Cardiac muscle cell (in vitro differentiated cells and primary cell): ENCODE measurements around the gene MPV17. TPM values are rescaled to one million over a fixed set of nuclear protein-coding genes. Genes with fewer than 3 reads are reported as not detected.

ENCODE experiments used
- DNase-seq, 2 donors: peaks; one replicate each; pipeline versions ENCODE4 v3.0.0 to v3.0.0-alpha.2; 2010 to 2017; ENCODE audit warnings: low read depth in 1 of 2, low spot score in 1 of 2
- H3K27ac ChIP-seq: fragments of 200-600 bp; sonication (generic); 2 replicates; pipeline ENCODE4 v1.5.1; 2016
- H3K27me3 ChIP-seq: fragments of 200-600 bp; sonication (generic); 2 replicates; pipeline ENCODE4 v1.6.0; 2016; ENCODE audit warnings: control low read depth
- H3K36me3 ChIP-seq: fragments of 200-600 bp; sonication (generic); 2 replicates; pipeline ENCODE4 v1.5.1; 2016; ENCODE audit warnings: control low read depth
- H3K4me1 ChIP-seq: fragments of 200-600 bp; sonication (generic); 2 replicates; pipeline ENCODE4 v1.8.1; 2017; ENCODE audit warnings: low read depth, mild to moderate bottlenecking, mixed run types
- H3K4me3 ChIP-seq: fragments of 200-600 bp; sonication (generic); 2 replicates; pipeline ENCODE4 v1.5.1; 2016; ENCODE audit warnings: mild to moderate bottlenecking
- H3K9me3 ChIP-seq: fragments of 200-600 bp; sonication (generic); 2 replicates; pipeline ENCODE4 v1.5.1; 2017; ENCODE audit warnings: low read depth, mild to moderate bottlenecking, control low read depth
- CTCF ChIP-seq: IDR thresholded peaks from 2 replicates; pipeline ENCODE4 v1.5.1; 2012; ENCODE audit warnings: low read depth, mild to moderate bottlenecking, low read length
- polyA plus RNA-seq: library from polyadenylated mRNA; unstranded; fragments of >200 nt; fragmentation: Nextera tagmentation; extraction: Ambion mirVana; gene quantifications from 2 replicates; pipeline ENCODE4 v1.2.1, GENCODE V29; 2016
- total RNA-seq: library from RNA; depleted of rRNA; stranded (reverse); fragments of >200 nt; gene quantifications from 2 replicates; pipeline ENCODE4 v1.2.3, GENCODE V29; 2016

Gene MPV17
- total and polyA plus RNA-seq, 2 experiments from 2014 or later = 70.8 to 88.7 TPM

GRCh38 chr2:27336173-27336572 is 13.3 kb upstream of the MPV17 start:
- Histone ChIP-seq H3K4me3 (no peak overlapping the region), H3K27me3 (no peaks in the 10 kb centered on the region), H3K4me1 (no peaks in the 10 kb centered on the region), H3K36me3 (peaks cover 51% of the 10 kb centered on the region), H3K27ac (no peak overlapping the region), H3K9me3 (no peaks in the 10 kb centered on the region)
- no peak for TF ChIP-seq CTCF
- no peak for DNase-seq

- DNase-seq = no peak
- Histone ChIP-seq H3K4me1 (no peaks in the 10 kb centered on the region), H3K27me3 (no peaks in the 10 kb centered on the region), H3K36me3 (peaks cover 45% of the 10 kb centered on the region), H3K27ac (no peak overlapping the region), H3K9me3 (no peaks in the 10 kb centered on the region), H3K4me3 (no peak overlapping the region)
- TF ChIP-seq CTCF = no peak
Observed at GRCh38 chr2:27335311-27335710, 12.4 kb upstream of the MPV17 start.

GRCh38 chr2:27324720-27325119 is 1.8 kb upstream of the MPV17 start:
- no peak overlapping the region for H3K27ac ChIP-seq
- H3K9me3 ChIP-seq = no peaks in the 10 kb centered on the region
- no peak for DNase-seq
- TF ChIP-seq CTCF = no peak
- peaks cover 8% of the 10 kb centered on the region for H3K4me1 ChIP-seq
- H3K27me3 ChIP-seq = no peaks in the 10 kb centered on the region
- no peak overlapping the region for H3K4me3 ChIP-seq
- peaks cover 24% of the 10 kb centered on the region for H3K36me3 ChIP-seq

GRCh38 chr2:27323596-27324285 is 844 bp upstream of the MPV17 start:
- H3K36me3 ChIP-seq = peaks cover 16% of the 10 kb centered on the region
- H3K27me3 ChIP-seq = no peaks in the 10 kb centered on the region
- peak overlapping the region; percentile 77 for H3K4me3 ChIP-seq
- H3K27ac ChIP-seq = peak overlapping the region; percentile 99
- H3K9me3 ChIP-seq = no peaks in the 10 kb centered on the region
- no peak for TF ChIP-seq CTCF
- peaks cover 8% of the 10 kb centered on the region for H3K4me1 ChIP-seq
- no peak for DNase-seq

- no peak for DNase-seq
- TF ChIP-seq CTCF = no peak
- Histone ChIP-seq H3K4me3 (peak overlapping the region; percentile 77), H3K27ac (peak overlapping the region; percentile 99), H3K36me3 (peaks cover 7% of the 10 kb centered on the region), H3K4me1 (peaks cover 8% of the 10 kb centered on the region), H3K27me3 (no peaks in the 10 kb centered on the region), H3K9me3 (no peaks in the 10 kb centered on the region)
Observed at GRCh38 chr2:27322301-27322765, 564 bp downstream of the MPV17 start.
